ENCODE results near the gene MED27.

Gene MED27

DNA sequence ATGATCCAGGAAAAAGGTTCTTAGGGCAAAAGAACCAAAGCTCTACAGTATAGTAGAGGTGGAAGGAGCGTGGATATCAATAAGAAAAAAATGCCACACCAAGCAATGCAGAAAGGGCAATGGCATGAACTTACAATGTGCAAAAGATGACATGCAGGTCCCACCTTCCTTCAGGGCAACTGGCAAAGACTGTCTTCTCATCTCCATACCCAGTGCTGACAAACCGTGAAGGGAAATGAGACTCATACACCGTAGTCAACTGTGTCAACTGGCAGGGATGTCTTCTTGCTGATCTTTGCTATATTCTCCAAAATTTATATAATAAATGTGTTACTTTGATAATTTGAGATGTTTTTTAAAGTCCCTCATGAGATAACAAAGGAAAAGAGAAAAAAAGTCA is 36.0 kb downstream of the MED27 start:
- no peak for DNase-seq (ENCODE audit: low spot score)

DNA sequence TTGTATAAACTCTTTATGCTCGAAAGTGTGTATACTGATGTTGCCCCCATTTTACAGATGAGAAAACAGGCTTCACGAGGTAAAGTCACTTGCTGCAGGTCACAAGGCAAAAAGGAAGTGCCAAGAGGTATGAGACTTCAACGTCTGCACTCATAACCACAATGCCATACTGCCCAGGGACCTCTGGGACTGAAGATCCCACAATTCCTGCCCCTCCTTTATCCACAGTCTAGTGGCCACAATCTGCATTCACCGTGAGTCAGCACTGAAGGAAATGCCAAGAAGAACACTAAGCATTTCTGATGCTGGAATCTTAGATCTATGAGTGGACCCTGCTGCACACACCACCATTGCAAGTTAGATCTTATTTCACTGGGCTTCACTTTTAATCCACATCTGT is 37.3 kb downstream of the MED27 start:
- no peak for DNase-seq (ENCODE audit: low spot score)

DNA sequence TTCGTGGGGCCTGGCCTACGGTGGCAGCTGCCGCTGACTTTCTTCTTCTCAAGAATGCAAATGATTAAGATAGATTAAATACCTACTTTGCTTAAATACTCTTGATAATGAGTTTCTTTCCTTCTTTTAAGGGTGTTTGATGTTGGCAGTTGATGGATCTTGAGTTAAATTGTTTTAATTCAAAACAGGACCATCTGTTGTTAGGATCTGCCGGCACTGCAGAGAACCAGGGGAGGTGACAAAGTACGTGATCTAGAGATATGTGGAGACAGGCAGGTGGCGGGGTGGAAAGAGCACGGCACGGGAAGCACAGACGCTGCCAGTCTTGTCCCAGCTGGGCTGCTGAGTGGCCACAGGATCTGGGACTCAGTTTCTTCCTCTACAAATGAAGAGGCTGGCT is 37.9 kb downstream of the MED27 start:
- no peak for DNase-seq (ENCODE audit: low spot score)

DNA sequence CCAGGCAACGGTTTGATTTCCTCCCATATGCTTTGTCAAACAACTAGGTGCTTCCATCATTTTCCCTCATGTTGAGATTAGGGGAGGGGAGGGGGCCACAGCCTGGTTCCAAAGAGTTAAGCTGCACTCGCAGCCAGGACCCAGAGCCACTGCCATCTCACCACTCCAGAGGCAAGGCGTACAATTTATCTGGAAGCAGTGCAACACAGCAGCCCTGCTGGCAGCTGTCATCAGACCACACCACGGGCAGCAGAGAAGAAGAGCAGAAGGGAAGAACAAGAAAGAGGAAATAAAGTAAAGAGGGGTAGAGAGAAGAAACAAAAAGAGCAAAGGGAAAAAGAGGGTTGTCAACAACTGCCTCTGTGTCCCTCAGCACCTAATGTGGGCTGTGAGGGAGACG is 38.9 kb downstream of the MED27 start:
- no peak for DNase-seq (ENCODE audit: low spot score)

DNA sequence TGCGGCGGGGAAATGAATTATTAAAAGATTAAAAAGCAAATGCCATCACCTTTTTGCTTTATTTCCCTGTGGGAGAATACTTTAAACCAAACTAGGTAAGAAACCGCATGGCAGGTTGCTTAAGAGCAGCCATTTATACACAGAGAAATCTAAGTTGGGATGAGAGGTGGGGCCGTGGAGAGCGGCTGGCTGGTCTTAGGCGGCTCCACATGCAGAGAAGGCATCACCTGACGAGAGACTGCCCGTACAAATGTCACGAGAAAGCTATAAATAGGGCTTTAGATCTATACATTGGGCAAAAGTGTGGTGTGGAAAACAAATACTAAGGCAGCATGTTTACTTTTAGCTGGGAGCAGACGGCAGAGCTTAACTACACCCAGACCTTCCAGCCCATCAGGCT is 39.4 kb downstream of the MED27 start:
- DNase-seq (ENCODE audit: low spot score), result no peak

DNA sequence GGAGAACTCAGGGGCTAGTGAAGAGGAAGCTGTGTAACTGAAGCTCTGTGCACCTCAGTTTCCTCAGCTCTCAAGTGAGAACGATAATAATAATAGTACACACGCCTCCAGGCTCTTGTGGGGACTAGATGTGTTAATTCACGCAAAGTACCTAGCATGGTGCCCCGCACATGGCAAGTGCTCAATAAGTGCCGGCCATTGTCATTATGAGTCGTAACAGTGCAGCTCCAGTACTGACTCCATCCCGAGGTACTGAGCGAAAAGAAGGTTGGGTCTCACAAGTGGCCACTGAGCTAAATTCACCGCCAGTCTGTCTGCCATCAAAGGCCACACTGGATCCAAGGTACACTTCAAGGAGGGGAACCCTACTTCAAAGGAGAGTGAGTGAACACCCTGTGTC is 40.4 kb downstream of the MED27 start:
- no peak for DNase-seq (ENCODE audit: low spot score)

DNA sequence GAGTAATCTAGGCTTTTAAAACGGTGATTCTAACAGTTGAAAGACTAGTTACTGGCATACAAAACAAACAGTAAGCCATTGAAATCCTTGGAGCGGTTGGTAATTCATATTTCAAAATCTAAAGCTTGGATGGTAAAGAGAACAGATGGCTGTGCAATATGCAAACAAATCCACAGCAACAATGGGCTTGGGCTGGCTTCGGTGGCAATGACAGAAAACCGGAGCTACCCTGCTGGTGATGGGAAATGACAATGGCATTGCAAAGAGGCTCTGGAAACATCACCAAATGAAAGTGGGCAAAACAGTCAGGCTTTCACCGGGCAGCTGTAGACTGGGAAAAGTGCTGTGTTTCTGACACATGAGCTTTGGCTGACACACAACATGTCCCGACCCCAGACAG is 42.2 kb downstream of the MED27 start:
- DNase-seq (ENCODE audit: low spot score), result peak; percentile 29

DNA sequence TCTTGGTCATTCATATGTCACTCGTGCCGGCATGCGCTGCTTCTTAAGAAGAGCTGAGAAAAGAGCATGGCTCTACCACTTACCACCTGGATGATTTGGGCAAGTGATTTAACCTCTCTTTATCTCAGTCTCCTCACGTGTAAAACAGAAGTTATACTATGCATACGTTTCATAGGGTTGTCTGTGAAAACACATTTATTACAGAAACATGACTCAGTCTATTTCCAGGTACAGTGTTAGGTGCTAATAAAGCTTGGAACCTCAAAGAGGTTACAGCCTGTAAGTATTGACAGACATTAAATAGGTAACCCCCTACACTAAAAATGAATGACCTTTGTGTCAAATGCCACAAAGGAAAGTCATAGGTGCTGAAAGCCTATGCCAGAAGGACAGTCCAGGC is 43.1 kb downstream of the MED27 start:
- no peak for DNase-seq (ENCODE audit: low spot score)

DNA sequence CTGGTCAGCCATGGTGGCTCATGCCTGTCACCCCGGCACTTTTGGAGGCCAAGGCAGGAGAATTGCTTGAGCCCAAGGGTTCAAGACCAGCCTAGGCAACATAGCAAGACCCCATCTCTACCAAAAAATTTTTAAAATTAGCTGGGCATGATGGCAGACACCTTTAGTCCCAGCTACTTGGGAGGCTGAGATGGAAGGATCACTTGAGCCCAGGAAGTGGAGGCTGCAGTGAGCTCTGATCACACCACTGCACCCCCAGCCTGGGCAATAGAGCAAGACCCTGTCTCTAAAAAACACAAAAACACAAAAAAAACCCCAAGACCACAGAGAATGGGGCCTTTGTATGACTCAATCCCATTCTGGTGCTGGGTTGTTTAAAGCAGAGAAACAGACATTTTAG is 44.0 kb downstream of the MED27 start:
- no peak for DNase-seq (ENCODE audit: low spot score)

DNA sequence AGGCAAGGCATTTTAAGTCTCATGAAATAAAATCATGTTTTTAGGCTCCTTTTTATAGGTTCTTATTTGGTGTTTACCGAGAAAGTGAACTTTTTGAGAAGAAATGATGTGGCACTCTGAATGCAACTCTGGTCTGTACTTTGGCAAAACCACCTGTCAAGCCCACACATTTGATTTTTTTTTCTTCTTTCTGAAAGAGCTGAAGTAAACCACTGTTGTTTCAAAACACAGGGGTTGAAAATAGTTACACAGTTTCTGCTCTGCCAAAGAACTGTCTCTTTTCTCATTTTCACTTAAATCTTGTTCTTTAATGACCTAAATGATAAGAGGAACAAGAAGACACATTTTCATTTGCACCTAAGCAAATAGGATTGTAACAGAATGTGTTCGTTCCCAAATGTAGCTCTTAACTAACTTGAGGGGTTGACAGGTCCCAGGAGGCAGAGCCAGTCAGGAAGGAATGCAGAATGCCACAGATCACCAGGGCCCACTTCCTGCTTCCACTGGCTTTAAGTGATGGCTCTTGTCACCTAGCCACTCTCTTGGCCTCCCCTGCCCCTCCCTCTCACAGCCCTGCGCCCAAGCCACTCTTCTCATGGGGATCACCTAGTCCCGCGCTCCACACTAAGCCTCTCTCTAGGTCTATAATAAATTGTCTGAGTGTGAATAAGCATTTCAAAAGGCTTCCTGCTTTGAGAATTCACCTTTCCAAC is 47.3 kb downstream of the MED27 start:
- DNase-seq (ENCODE audit: low spot score), result no peak

DNA sequence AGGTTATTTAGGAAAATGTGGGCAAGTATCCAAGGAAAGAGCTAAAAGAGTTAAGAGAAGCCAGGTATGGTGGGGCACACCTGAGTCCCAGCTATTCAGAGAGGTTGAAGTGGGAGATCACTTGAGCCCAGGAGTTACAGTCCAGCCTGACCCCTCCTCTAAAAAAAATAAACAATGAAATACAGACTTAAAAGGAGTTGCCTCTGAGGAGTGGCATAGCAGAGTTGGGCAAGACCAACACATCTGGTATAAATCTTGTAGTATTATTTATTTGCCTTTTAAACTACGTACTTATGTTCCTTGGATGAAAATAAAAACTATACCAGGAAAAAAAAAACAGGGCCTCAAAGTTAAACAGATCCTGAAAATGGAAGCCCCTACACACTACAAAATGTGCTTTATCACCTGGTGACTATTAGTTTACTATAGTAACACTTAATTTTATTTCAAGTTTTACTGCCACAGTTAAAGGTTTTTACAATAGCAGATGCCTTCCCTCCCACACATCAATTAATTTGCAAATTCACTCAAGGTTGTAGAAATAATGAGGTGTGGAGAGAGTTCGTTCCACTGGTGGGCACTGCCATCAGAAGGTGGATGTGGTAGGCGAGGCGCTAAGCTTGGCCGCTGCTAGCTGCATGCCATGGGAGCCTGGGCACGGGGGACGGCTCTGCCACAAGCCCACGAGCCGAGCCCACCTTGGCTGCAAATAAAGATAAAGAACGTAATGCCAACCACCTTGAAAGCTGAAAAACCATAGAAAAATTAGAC is 48.0 kb downstream of the MED27 start:
- no peak for DNase-seq (ENCODE audit: low spot score)

DNA sequence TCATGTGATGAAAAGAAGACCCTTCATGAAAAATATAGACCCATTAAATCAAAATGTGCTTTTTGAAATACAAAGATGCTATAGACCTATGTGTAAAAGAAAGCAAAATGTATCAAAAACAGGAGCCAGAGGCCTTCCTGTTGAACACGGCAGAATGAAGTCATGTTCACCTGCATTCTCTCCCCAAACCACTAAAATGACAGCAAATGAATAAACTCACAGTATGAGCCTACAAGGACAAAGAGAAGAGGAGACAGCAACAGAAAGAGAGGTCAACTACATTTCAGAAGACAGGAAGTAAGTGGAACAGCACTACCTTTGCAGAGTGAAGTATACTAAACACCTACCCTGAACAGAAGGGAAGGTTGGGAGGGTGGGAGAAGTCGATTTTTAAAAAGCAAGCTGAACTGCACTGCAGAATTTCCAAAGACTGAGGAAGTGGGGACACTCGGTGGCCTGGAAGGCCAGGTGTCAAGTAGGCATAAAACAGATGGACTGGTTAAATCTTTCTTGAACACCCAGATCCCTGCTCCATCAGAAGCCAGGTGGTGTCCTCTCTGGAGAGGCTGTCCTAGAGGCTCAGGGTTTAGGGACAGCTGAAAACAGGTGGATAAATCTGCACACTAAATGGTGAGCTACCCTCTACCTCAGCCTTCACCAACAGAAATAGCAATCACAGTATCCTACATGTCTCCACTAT is 48.9 kb downstream of the MED27 start:
- DNase-seq (ENCODE audit: low spot score), result no peak

DNA sequence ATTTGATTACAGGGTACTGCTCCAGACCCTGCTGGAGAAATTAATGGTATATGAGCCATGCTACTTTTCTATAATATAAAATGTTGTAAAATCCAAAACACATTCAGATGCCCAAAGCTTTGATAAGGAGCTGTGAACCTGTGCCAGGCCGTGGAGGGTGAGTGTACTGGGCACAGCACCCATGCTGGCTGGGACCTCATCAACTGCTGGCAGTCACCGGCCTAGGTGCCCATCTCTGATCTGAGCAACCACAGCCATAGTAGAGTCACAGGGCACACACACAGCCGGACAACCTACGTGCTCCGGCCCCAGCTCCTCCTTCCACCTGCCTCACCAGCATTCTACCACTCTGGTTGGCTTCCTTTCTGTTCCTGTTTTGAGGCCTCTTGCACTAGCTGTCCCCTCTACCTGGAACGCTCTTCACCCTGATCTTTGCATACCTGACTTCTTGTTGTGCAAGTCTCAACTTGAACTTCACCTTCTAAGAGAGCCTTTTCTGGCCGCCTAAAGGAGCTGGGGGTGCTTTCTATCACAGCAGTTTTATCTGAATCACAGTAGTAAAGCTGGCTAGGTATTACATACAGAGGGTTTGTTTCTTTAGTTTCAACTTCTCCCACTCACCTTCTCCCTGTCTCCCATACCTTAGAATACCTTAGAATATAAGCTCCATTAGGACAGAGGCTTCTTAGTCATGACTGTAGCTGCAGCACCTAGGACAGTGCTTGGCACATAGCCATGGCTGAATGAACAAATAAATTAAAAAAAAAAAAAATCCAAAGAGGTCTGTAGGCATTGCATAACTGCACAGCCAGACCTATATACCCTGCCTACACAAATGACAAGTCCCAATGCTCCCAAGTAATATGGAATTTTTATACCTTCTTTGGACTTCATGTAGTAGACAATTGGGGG is 51.7 kb downstream of the MED27 start:
- DNase-seq (ENCODE audit: low spot score), result no peak

DNA sequence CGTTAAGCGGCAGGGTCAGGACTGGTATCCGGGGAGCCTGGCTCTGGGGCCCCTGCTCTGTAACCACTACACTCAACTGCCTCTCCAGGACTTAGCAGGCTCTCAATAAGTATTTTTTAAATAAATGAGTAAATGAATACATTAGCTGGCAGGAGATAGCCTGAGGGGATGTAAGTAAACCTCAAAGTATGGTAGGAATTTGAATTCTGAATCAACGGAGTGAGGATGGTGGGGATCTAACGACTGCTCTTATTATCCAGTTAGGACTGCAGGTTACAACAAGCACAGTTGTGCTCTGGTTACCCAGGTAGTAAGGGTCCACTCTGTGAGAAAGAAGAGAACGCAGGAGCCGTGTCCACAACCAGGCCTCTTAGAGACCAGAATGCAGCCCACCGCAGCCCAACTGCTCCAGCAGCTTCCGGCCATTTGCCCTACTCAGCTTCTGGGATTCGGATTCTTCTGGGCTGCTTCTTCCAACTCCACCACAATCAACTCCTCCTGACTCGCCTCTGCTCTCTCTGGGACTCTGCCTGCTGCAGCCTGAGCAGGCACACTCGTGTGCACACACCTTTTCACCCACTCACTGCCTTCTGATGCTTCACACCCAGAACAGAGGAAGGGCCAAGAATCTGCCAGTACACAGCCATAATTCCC is 52.6 kb downstream of the MED27 start:
- no peak for DNase-seq (ENCODE audit: low spot score)

DNA sequence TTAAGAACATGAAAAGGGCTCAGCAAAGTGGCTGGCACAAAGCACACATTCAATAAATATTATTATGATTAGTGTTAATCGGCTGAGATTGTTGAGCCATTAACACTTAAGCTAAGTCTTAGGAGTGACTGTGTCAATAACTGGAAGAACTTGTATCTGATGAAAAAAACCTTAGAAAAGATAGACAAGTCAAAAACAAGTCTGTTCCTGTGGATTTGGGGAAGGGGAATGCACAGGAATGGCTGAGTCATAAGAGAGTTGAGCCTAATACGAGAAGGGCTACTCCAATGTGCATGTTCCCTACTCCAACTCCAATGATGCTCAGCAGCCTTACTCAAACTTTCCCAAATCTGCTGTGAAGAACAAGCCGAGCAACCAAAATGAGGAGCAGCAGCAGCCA is 53.9 kb downstream of the MED27 start:
- DNase-seq (ENCODE audit: low spot score), result no peak

DNA sequence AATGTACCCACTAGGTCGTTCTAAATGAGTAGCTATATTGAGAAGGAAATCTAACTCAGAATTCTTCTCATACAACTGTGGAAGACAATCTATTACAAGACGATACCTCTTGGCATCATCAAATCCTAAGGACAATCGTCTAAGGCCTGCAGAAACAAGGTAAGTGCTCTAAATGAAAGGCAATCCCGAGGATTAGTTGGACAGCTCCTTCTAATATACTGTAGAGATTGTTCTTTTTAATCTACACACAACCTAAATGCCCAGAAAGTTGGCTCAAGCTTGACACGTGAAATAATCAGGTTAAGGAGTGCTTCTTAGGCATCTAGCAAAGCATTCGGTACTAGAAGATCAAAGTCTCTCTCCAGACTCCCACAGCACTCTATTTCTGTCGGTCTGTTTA is 55.1 kb downstream of the MED27 start:
- DNase-seq (ENCODE audit: low spot score), result no peak

DNA sequence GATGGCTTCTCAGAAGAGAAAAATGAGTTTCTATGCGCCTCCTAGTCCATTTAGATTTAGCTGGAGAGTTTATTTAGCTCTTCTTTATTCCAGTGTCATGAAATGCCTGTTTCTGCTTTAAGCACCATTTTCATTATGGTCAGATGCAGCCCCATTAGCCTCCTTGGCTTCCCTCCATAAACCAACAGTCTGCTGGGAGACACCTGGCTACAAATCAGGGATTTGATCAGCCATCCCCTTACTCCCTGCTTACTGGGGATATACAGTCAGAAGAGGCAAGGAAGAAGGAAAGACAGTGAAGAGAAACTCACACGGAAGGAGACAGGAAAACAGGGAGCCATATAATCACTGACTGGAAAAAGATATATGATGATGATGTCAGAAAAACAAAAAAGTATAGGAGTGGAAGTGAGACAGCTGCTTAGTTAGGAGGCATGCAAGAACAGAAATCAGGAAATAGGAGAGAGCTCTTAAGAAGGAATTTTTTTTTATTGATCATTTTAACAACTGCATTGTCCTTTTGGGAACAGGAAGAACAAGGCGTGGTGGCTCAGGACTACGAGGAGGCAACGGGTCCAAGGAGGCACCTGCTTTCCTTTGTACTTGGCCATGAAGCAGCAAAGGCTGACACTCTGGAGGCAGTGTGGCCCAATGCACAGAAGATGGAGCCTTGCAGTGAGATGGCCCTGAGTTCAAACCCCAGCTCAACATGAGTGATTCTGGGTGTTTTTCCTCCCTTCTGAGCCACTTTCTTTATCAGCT is 56.1 kb downstream of the MED27 start:
- no peak for DNase-seq (ENCODE audit: low spot score)

DNA sequence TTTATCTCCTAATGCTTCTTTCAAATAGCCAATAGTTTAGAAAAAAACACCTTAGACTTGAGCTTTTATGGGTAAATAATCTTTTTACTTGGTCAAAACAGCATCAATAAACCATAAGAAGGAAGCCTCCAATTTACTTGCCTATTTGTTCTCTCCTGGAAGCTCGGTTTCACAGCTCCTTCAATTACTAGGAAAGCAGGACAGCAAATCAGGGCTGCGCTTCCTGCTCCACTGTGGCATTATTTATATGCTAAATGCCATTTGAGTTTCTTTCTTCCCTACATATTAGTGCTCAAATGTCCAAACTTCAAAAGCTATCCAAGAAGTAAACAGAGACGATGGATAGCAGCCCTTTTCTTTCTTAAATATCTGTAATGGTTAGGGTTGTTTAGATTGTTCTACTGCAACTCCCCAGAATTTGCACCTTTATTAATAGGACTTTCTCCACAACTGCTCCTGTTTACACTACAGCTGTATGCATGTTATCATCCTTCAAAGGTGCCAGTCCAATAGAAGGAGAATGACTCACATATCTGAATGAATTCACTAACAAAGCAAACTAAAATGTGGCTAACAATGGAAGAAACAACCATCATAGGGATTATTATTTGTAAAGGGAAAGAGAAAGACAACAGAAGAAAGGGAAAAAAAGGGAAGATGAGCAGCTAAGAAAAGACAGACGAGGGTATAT is 58.7 kb downstream of the MED27 start:
- no peak for DNase-seq (ENCODE audit: low spot score)

DNA sequence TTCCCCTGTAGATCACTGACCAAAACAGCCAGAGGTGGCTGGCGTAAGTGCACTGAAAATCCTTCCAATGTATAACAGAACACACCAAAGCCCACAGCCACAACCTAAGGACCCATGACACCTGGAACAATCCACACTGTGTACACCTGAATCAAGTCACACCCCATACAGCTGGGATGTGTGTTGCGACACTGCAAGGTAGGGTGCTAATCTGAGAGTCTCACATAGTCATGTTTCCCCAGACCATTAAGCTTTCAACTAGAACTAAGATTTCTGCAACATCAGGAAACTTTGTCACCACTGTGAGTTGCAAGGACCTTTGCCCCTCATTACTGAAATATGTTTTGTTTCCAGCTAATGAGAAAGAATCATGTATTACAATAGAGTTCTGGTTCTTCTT is 59.4 kb downstream of the MED27 start:
- no peak for DNase-seq (ENCODE audit: low spot score)

DNA sequence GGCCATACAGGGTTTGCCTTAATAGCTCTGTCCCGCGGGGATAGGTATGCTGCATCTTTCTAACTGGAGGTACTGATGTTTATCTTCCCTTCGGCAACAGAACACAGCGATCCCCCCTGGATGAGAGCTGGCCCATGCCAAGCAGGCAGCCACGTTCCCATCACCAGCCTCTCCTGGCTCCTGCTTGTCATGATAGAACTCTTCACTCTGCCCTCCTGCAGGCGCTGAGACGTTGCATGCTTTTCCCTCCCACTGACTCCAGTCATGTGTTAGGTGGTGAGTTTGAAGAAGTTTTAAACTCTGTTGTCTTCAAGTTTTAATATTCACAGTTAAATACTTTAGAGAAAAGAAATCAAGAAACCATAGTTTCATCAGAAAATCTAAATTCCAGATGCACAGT is 60.0 kb downstream of the MED27 start:
- DNase-seq (ENCODE audit: low spot score), result no peak
